Left ventricle myocardium inferior (tissue), 1 donor: Measurements from ENCODE around the gene CACTIN. TPM values are rescaled to one million over a fixed set of nuclear protein-coding genes. Genes with fewer than 3 reads are reported as not detected.
"Not testable (repeated sequence)": the region's sequence is repeated elsewhere in the genome, so short reads cannot be mapped to it uniquely, and the experiment has no call there.

Source experiments
- DNase-seq: peaks from one replicate; pipeline ENCODE4 v3.0.0-alpha.2; 2020
- H3K27ac ChIP-seq: fragments of 200-600 bp; replicated peaks from 2 replicates; pipeline ENCODE4 v1.8.0; 2021
- H3K27me3 ChIP-seq: fragments of 200-600 bp; 2 replicates; pipeline ENCODE4 v1.8.0; 2021; ENCODE audit warnings: low read depth
- H3K36me3 ChIP-seq: fragments of 200-600 bp; 2 replicates; pipeline ENCODE4 v1.8.0; 2021
- H3K4me1 ChIP-seq: fragments of 200-600 bp; 2 replicates; pipeline ENCODE4 v1.8.0; 2021
- H3K4me3 ChIP-seq: fragments of 200-600 bp; 2 replicates; pipeline ENCODE4 v1.8.0; 2021; ENCODE audit warnings: mild to moderate bottlenecking, moderate library complexity
- H3K9me3 ChIP-seq: fragments of 200-600 bp; replicated peaks from 2 replicates; pipeline ENCODE4 v1.8.0; 2021
- CTCF ChIP-seq: fragments of 200-600 bp; IDR thresholded peaks from 2 replicates; pipeline ENCODE4 v1.8.0; 2021; ENCODE audit warnings: antibody characterized with exemption, mild to moderate bottlenecking, borderline replicate concordance
- intact Hi-C: fragments of 100-400 bp; cut with micrococcal nuclease; formaldehyde crosslinking; loops from one replicate; pipeline ENCODE4 v1.11.0; 2022
- total RNA-seq: library from RNA; stranded (reverse); fragmentation: NEBNext Ultra II Directional; extraction: Animal tissue kit (Norgen Biotek cat#: 25700); gene quantifications from one replicate; pipeline ENCODE4 v1.2.1, GENCODE V29; 2021
- donor health status: DM: no; HTN: yes; CAD: no; lungs with severe emphysema.

The CACTIN gene
- total RNA-seq, 1 donor from 2014 or later = 14.5 TPM

GRCh38 chr19:3649888-3650287 lies 23.3 kb upstream of the CACTIN start:
- H3K4me3 ChIP-seq = no peak overlapping the region
- H3K36me3 ChIP-seq = peaks cover 81% of the 10 kb centered on the region
- no peak overlapping the region for H3K27ac ChIP-seq
- DNase-seq = no peak
- peaks cover 6% of the 10 kb centered on the region for H3K4me1 ChIP-seq
- H3K9me3 ChIP-seq = no peaks in the 10 kb centered on the region
- no peak for TF ChIP-seq CTCF
- no peaks in the 10 kb centered on the region for H3K27me3 ChIP-seq
- intact Hi-C loops = no loop called here

GRCh38 chr19:3648037-3648905 lies 21.7 kb upstream of the CACTIN start:
- intact Hi-C loops = no loop called here
- H3K36me3 ChIP-seq = peaks cover 80% of the 10 kb centered on the region
- no peak for DNase-seq
- H3K4me3 ChIP-seq = no peak overlapping the region
- H3K4me1 ChIP-seq = peaks cover 9% of the 10 kb centered on the region
- H3K27me3 ChIP-seq = no peaks in the 10 kb centered on the region
- no peak for TF ChIP-seq CTCF
- no peak overlapping the region for H3K27ac ChIP-seq
- no peaks in the 10 kb centered on the region for H3K9me3 ChIP-seq

- H3K36me3 ChIP-seq = peaks cover 80% of the 10 kb centered on the region
- H3K4me1 ChIP-seq, H3K4me3 ChIP-seq, H3K9me3 ChIP-seq, DNase-seq, intact Hi-C loops, H3K27me3 ChIP-seq, H3K27ac ChIP-seq: not testable (repeated sequence)
Observed at GRCh38 chr19:3647102-3647501, 20.5 kb upstream of the CACTIN start.

- H3K27me3 ChIP-seq = no peaks in the 10 kb centered on the region
- no peak overlapping the region for H3K27ac ChIP-seq
- H3K36me3 ChIP-seq = peaks cover 80% of the 10 kb centered on the region
- no peaks in the 10 kb centered on the region for H3K9me3 ChIP-seq
- intact Hi-C loops = no loop called here
- H3K4me3 ChIP-seq = no peak overlapping the region
- TF ChIP-seq CTCF = no peak
- H3K4me1 ChIP-seq = peaks cover 9% of the 10 kb centered on the region
- no peak for DNase-seq
Observed at GRCh38 chr19:3646336-3647092, 19.9 kb upstream of the CACTIN start.

GRCh38 chr19:3645726-3646125 lies 19.1 kb upstream of the CACTIN start:
- TF ChIP-seq CTCF = no peak
- no peak for DNase-seq
- H3K36me3 ChIP-seq = peaks cover 79% of the 10 kb centered on the region
- no peak overlapping the region for H3K27ac ChIP-seq
- H3K4me3 ChIP-seq = no peak overlapping the region
- no peaks in the 10 kb centered on the region for H3K27me3 ChIP-seq
- H3K9me3 ChIP-seq = no peaks in the 10 kb centered on the region
- peaks cover 9% of the 10 kb centered on the region for H3K4me1 ChIP-seq
- intact Hi-C loops = no loop called here

GRCh38 chr19:3645067-3645396 lies 18.4 kb upstream of the CACTIN start:
- peaks cover 9% of the 10 kb centered on the region for H3K4me1 ChIP-seq
- intact Hi-C loops = no loop called here
- peaks cover 79% of the 10 kb centered on the region for H3K36me3 ChIP-seq
- DNase-seq = no peak
- no peak overlapping the region for H3K4me3 ChIP-seq
- H3K9me3 ChIP-seq = no peaks in the 10 kb centered on the region
- no peak for TF ChIP-seq CTCF
- no peaks in the 10 kb centered on the region for H3K27me3 ChIP-seq
- H3K27ac ChIP-seq = no peak overlapping the region
